Fibroblast of pulmonary artery (primary cell): ENCODE data around the gene PIR.

Source experiments
- DNase-seq: peaks from one replicate; pipeline ENCODE4 v3.0.0-alpha.2; 2010; ENCODE audit warnings: low read depth
- H3K4me3 ChIP-seq: replicated peaks from 2 replicates; pipeline ENCODE4 v1.5.1; 2011; ENCODE audit warnings: low read depth, mild to moderate bottlenecking, control low read depth, low read length, moderate library complexity
- TF ChIP-seq, protein P1 (sequence below): IDR thresholded peaks from 2 replicates; pipeline ENCODE4 v1.5.1; 2011; ENCODE audit warnings: mild to moderate bottlenecking, control low read depth, low read length, inconsistent platforms; ENCODE audit errors: missing control alignments

Gene PIR

DNA sequence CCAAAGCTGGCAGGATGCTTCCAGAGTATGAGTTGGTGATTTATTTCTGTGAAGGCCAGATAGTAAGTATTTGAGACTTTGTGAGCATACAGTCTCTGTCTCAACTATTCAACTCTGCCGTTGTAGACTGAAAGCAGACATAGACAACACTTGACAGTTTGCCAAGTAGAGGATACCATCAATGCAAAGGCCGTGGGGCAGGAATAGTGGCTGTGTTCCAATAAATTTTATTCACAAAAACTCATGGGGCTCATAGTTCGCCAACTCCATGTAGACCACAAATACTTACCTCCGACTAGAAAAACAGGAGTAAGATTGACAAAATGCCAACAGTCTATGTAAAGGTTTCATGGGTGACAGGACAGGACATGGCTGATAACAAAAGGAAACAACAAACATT is 3.7 kb upstream of the PIR start:
- no peak for DNase-seq
- TF ChIP-seq, protein P1, sequence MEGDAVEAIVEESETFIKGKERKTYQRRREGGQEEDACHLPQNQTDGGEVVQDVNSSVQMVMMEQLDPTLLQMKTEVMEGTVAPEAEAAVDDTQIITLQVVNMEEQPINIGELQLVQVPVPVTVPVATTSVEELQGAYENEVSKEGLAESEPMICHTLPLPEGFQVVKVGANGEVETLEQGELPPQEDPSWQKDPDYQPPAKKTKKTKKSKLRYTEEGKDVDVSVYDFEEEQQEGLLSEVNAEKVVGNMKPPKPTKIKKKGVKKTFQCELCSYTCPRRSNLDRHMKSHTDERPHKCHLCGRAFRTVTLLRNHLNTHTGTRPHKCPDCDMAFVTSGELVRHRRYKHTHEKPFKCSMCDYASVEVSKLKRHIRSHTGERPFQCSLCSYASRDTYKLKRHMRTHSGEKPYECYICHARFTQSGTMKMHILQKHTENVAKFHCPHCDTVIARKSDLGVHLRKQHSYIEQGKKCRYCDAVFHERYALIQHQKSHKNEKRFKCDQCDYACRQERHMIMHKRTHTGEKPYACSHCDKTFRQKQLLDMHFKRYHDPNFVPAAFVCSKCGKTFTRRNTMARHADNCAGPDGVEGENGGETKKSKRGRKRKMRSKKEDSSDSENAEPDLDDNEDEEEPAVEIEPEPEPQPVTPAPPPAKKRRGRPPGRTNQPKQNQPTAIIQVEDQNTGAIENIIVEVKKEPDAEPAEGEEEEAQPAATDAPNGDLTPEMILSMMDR: no peak
- H3K4me3 ChIP-seq: no peak overlapping the region

DNA sequence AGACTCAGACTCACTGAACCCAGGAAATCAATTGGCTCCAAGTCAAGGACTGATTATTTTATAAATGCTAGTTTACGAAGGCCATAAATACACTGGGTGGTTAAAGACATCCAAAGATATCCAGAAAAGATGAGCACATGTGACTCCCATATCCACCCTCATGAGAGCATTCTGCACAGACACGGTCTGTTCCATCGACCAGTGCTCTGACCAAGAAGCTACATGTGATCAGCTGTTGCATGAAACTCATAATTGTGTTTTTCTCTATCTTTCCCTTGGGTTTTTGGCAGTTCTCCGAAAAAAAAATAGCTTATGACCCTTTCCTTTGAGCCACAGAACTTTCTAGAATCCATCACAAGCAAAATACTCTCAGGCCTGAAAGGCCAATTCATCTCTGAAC is 2.7 kb upstream of the PIR start:
- no peak for DNase-seq
- TF ChIP-seq, protein P1: no peak
- H3K4me3 ChIP-seq: no peak overlapping the region

DNA sequence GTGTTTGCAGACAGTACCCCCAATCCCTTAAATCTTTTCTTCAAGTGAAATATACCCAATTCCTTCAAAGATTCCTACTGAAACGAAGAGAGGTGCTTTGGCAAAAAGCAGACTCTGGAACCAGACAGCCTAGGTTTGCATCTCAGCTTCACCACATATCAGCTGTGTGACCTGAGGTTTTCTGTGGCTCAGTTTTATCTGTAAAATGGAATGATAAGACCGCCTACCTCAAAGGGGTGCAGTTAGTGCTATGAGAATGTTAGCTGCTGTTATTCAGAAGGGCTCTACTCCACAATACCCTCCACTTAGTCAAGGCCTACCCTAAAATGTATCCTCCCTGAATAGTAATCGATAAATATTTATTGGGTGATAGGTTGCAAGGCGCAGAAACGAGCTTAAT is 664 bp downstream of the PIR start:
- DNase-seq: no peak
- peak overlapping the region; percentile 67 for H3K4me3 ChIP-seq
- TF ChIP-seq, protein P1: no peak

DNA sequence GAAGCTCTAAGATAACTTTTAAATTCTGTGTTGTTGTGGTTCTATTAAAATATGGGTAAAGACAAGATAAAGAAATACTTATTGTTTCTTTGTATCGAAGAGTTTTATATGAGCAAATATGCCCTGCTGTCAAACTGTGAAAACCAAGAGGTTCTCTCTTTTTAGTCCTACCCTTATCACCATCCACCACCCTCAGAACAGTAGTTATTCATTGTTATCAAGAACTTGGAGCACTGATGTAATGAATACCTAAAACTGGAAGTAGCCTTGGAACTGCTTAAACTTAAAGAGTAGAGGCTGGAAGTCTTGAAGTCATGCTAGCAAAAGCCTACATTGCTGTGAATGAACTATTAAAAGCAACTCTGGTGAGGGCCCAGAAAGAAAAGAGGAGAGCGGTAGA is 9.2 kb downstream of the PIR start:
- TF ChIP-seq, protein P1: no peak
- no peak overlapping the region for H3K4me3 ChIP-seq
- no peak for DNase-seq

DNA sequence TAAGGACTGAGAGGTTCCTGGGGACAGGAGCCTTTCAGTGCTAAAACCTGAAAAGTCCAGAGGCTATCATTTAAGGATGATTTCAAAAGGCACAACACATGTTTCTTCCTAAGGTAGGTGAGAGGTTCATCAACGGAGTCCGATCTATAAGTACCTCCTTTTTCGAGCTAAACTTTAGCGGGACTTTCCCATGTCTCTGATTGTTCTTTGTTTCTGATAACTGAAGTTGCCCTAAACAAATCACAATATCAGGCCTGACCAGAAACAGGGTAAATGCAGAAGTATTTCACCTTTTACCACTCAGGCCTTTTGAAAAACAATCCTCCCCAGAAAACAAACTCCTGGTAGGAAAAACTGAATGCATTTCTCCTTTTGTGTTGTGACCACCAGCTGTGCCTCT is 17.6 kb downstream of the PIR start:
- H3K4me3 ChIP-seq: no peak overlapping the region
- TF ChIP-seq, protein P1: no peak
- DNase-seq: no peak

DNA sequence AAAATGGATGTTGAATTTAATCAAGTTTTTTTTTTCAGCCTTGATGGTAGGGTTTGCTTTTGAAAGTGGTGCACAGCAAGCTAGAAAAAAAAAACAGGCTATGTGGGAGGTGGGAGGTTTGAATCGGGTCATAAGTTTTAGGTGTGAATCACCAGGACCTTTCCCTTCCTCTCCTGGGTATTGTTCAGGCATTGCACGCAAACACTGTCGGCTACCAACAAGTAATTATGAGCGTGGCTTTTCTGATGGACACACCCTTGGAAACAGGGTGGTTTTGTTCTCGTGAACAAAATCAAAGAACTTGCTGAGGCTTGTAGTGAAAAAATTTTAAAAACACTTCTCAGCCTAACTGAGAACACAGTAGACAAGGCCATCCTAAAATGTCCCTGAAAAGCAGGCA is 18.1 kb downstream of the PIR start:
- TF ChIP-seq, protein P1: no peak
- DNase-seq: peak; percentile 31
- no peak overlapping the region for H3K4me3 ChIP-seq

DNA sequence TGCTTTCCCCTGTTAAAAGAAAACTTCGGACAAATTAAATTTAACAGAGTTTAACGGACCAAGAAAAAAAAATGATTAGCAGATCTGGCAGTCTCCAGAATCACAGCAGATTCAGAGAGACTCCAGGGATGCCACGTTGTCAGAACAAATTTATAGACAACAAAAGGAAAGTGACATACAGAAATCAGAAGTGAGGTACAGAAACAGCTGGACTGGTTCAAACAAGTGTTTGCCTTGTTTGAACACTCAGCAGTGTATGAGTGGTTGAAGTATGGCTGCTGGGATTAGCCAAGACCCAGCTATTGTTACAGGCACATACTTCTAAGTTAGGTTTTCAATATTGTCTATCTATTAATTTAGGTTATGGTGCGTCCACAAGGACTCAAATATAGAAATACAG is 19.1 kb downstream of the PIR start:
- TF ChIP-seq, protein P1: no peak
- DNase-seq: no peak
- H3K4me3 ChIP-seq: no peak overlapping the region
